ENCODE measurements around the gene CRYL1.

GRCh38 chr13:20567881-20568528, 42.3 kb upstream of the CRYL1 start:
- TF ChIP-seq EZH2phosphoT487 (IDR thresholded peaks at IDR 0.05; ENCODE audit: insufficient read depth, low read depth) (no peak), EZH2 (IDR thresholded peaks at IDR 0.05; ENCODE audit: insufficient read depth, poor library complexity, severe bottlenecking) (no peak)

Data from GM23248 (cell line).